Smooth muscle cell (in vitro differentiated cells): ENCODE measurements around the gene ADRM1. TPM values are rescaled to one million over a fixed set of nuclear protein-coding genes. Genes with fewer than 3 reads are reported as not detected.

ENCODE experiments used
- DNase-seq: peaks from one replicate; lab custom pipeline; 2025; ENCODE audit not compliant: unreplicated experiment; lab: John Stamatoyannopoulos, UW
- H2AFZ ChIP-seq: fragments of 200-600 bp; sonication (generic); 2 replicates; pipeline ENCODE4 v1.6.0; 2016; ENCODE audit warnings: antibody characterized with exemption, low read depth, mild to moderate bottlenecking
- H3F3A ChIP-seq: fragments of 200-600 bp; sonication (generic); 2 replicates; pipeline ENCODE4 v1.6.0; 2017; ENCODE audit warnings: antibody characterized with exemption, low read depth
- H3K27ac ChIP-seq: fragments of 200-600 bp; sonication (generic); 2 replicates; pipeline ENCODE4 v1.5.1; 2016; ENCODE audit warnings: low read depth, mild to moderate bottlenecking
- H3K27me3 ChIP-seq: fragments of 200-600 bp; sonication (generic); 2 replicates; pipeline ENCODE4 v1.6.1; 2016; ENCODE audit warnings: low read depth, mild to moderate bottlenecking
- H3K36me3 ChIP-seq: fragments of 200-600 bp; sonication (generic); 2 replicates; pipeline ENCODE4 v1.5.1; 2016; ENCODE audit warnings: low read depth
- H3K4me1 ChIP-seq: fragments of 200-600 bp; sonication (generic); 2 replicates; pipeline ENCODE4 v1.5.1; 2016; ENCODE audit warnings: low read depth
- H3K4me2 ChIP-seq: fragments of 200-600 bp; sonication (generic); 2 replicates; pipeline ENCODE4 v1.6.0; 2016; ENCODE audit warnings: mild to moderate bottlenecking
- H3K4me3 ChIP-seq: fragments of 200-600 bp; sonication (generic); 2 replicates; pipeline ENCODE4 v1.5.1; 2016; ENCODE audit warnings: mild to moderate bottlenecking
- H3K79me2 ChIP-seq: fragments of 200-600 bp; sonication (generic); 2 replicates; pipeline ENCODE4 v1.6.0; 2016; ENCODE audit warnings: low read depth, mild to moderate bottlenecking
- H3K9ac ChIP-seq: fragments of 200-600 bp; sonication (generic); 2 replicates; pipeline ENCODE4 v1.6.0; 2016; ENCODE audit warnings: low read depth
- H3K9me3 ChIP-seq: fragments of 200-600 bp; sonication (generic); replicated peaks from 2 replicates; pipeline ENCODE4 v1.5.1; 2016; ENCODE audit warnings: low read depth
- H4K20me1 ChIP-seq: fragments of 200-600 bp; sonication (generic); 2 replicates; pipeline ENCODE4 v1.6.0; 2016; ENCODE audit warnings: low read depth
- WGBS: methylation state at CpG from one replicate; pipeline ENCODE4 v1.1.7; 2016; ENCODE audit warnings: low lambda C conversion rate; 5-methylcytosine and 5-hydroxymethylcytosine counted together
- polyA plus RNA-seq: library from polyadenylated mRNA; unstranded; fragments of >200 nt; fragmentation: Nextera tagmentation; extraction: Ambion mirVana; gene quantifications from 2 replicates; pipeline ENCODE4 v1.2.1, GENCODE V29; 2016
- total RNA-seq: library from RNA; depleted of rRNA; stranded (reverse); fragments of >200 nt; gene quantifications from 2 replicates; pipeline ENCODE4 v1.2.3, GENCODE V29; 2014
- TF ChIP-seq, protein P1 (sequence below): fragments of 200-600 bp; sonication (generic); IDR thresholded peaks from 2 replicates; pipeline ENCODE4 v1.5.1; 2017; ENCODE audit warnings: borderline replicate concordance, mild to moderate bottlenecking, antibody characterized with exemption; ENCODE audit not compliant: insufficient read depth, poor library complexity, severe bottlenecking

ADRM1 gene
- total and polyA plus RNA-seq, 2 experiments from 2014 or later, result 101 to 121 TPM

GRCh38 chr20:62272200-62272599, 30.6 kb upstream of the ADRM1 start:
- H3K4me3 ChIP-seq, result no peak overlapping the region
- H3K9ac ChIP-seq, result no peak overlapping the region
- H3K79me2 ChIP-seq, result peaks cover 7% of the 10 kb centered on the region
- no peaks in the 10 kb centered on the region for H3K27me3 ChIP-seq
- H3K4me2 ChIP-seq, result no peak overlapping the region
- no peaks in the 10 kb centered on the region for H3K36me3 ChIP-seq
- H3K27ac ChIP-seq, result no peak overlapping the region
- TF ChIP-seq, protein P1, sequence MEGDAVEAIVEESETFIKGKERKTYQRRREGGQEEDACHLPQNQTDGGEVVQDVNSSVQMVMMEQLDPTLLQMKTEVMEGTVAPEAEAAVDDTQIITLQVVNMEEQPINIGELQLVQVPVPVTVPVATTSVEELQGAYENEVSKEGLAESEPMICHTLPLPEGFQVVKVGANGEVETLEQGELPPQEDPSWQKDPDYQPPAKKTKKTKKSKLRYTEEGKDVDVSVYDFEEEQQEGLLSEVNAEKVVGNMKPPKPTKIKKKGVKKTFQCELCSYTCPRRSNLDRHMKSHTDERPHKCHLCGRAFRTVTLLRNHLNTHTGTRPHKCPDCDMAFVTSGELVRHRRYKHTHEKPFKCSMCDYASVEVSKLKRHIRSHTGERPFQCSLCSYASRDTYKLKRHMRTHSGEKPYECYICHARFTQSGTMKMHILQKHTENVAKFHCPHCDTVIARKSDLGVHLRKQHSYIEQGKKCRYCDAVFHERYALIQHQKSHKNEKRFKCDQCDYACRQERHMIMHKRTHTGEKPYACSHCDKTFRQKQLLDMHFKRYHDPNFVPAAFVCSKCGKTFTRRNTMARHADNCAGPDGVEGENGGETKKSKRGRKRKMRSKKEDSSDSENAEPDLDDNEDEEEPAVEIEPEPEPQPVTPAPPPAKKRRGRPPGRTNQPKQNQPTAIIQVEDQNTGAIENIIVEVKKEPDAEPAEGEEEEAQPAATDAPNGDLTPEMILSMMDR, result no peak
- H3K4me1 ChIP-seq, result no peaks in the 10 kb centered on the region
- no peak for DNase-seq
- H3F3A ChIP-seq, result no peaks in the 10 kb centered on the region
- 96% methylated on average over 10 of the region's 10 CpGs for whole genome bisulfite sequencing
- no peak overlapping the region for H2AFZ ChIP-seq
- H3K9me3 ChIP-seq, result no peaks in the 10 kb centered on the region
- peaks cover 87% of the 10 kb centered on the region for H4K20me1 ChIP-seq

DNA sequence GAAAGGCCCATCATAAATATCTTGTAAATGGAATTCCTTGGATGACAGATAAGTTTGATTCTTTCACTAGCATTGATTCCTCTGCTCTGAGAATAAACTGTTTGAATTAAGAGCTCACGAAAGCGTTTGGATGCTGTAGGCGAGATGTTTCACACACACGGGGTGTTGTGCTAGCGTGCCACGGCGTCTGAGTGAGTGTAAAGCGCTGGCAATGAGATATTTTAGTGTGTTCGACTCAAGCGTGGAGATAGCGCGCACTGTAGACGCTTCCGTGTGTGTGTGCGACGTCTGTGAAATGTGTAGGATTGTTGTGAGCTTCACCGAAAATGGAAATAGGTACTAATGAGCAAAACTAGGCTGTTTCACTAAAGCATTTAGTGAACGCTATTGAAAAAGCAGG, 29.4 kb upstream of the ADRM1 start:
- H3K36me3 ChIP-seq, result no peaks in the 10 kb centered on the region
- H3K79me2 ChIP-seq, result peaks cover 7% of the 10 kb centered on the region
- no peak overlapping the region for H3K4me3 ChIP-seq
- no peak for DNase-seq
- no peak overlapping the region for H3K9ac ChIP-seq
- H3K27ac ChIP-seq, result no peak overlapping the region
- H4K20me1 ChIP-seq, result peaks cover 82% of the 10 kb centered on the region
- no peaks in the 10 kb centered on the region for H3K4me1 ChIP-seq
- H3K27me3 ChIP-seq, result no peaks in the 10 kb centered on the region
- H3K9me3 ChIP-seq, result no peaks in the 10 kb centered on the region
- no peaks in the 10 kb centered on the region for H3F3A ChIP-seq
- 98% methylated on average over 18 of the region's 18 CpGs for WGBS
- no peak overlapping the region for H3K4me2 ChIP-seq
- TF ChIP-seq, protein P1, result no peak
- no peak overlapping the region for H2AFZ ChIP-seq

GRCh38 chr20:62274332-62274950, 28.4 kb upstream of the ADRM1 start:
- H3K4me1 ChIP-seq, result no peaks in the 10 kb centered on the region
- no peak overlapping the region for H3K4me3 ChIP-seq
- no peak overlapping the region for H3K27ac ChIP-seq
- H3K27me3 ChIP-seq, result no peaks in the 10 kb centered on the region
- H4K20me1 ChIP-seq, result peaks cover 72% of the 10 kb centered on the region
- H3K4me2 ChIP-seq, result no peak overlapping the region
- H3K79me2 ChIP-seq, result peaks cover 6% of the 10 kb centered on the region
- TF ChIP-seq, protein P1, result no peak
- DNase-seq, result no peak
- 85% methylated on average over 12 of the region's 13 CpGs for WGBS
- H3K9ac ChIP-seq, result no peak overlapping the region
- no peaks in the 10 kb centered on the region for H3F3A ChIP-seq
- H2AFZ ChIP-seq, result no peak overlapping the region
- H3K9me3 ChIP-seq, result no peaks in the 10 kb centered on the region
- H3K36me3 ChIP-seq, result no peaks in the 10 kb centered on the region

GRCh38 chr20:62275219-62275618, 27.6 kb upstream of the ADRM1 start:
- TF ChIP-seq, protein P1, result no peak
- Histone ChIP-seq H3K79me2 (peaks cover 3% of the 10 kb centered on the region), H4K20me1 (peaks cover 64% of the 10 kb centered on the region), H3K4me2 (no peak overlapping the region), H2AFZ (no peak overlapping the region), H3K4me1 (no peaks in the 10 kb centered on the region), H3K27me3 (no peaks in the 10 kb centered on the region), H3K9me3 (no peaks in the 10 kb centered on the region), H3K27ac (no peak overlapping the region), H3K4me3 (no peak overlapping the region), H3K9ac (no peak overlapping the region), H3F3A (no peaks in the 10 kb centered on the region), H3K36me3 (no peaks in the 10 kb centered on the region)
- 94% methylated on average over 10 of the region's 10 CpGs for WGBS
- DNase-seq, result no peak
